Renal cortex interstitium (tissue), 15 donors: ENCODE data around the gene SLC25A10. TPM values are rescaled to one million over a fixed set of nuclear protein-coding genes. Genes with fewer than 3 reads are reported as not detected.
A peak's percentile ranks its signal among the peaks of the same experiment; 100 is the strongest.
"Not testable (repeated sequence)": the region's sequence is repeated elsewhere in the genome, so short reads cannot be mapped to it uniquely, and the experiment has no call there.

Source experiments
- DNase-seq, 11 donors: peaks; one replicate each; pipeline ENCODE4 v3.0.0-alpha.2; 2013; ENCODE audit warnings: low read depth in 9 of 11, low spot score in 4 of 11; ENCODE audit errors: extremely low read depth in 1 of 11
- long read RNA-seq, 16 experiments: transcript quantifications; one replicate each; lab custom pipeline, GENCODE V29; 2026
- polyA plus RNA-seq, 3 donors: library from polyadenylated mRNA; unstranded; fragments of 120-200 nt; gene quantifications; one replicate each; pipeline ENCODE4 v1.2.1, GENCODE V29; 2013; ENCODE audit not compliant: insufficient read length in 3 of 3

SLC25A10 gene
- 10 to 100 TPM; 11.5 to 19.3 (median 18.9) TPM for polyA plus RNA-seq
- long read RNA-seq, donor 1, partial matches to known transcripts = 0 of 3 reads
- long read RNA-seq, donor 1, other reads (novel, unspliced or antisense) = 0 of 3 reads
- long read RNA-seq, donor 2, transcript SLC25A10-202 (11 exons, 1,885 nt) = major isoform, 7 of 8 reads
- long read RNA-seq, donor 2, partial matches to known transcripts = 0 of 8 reads
- long read RNA-seq, donor 2, other reads (novel, unspliced or antisense) = 0 of 8 reads
- long read RNA-seq, donor 3, transcript SLC25A10-202 (11 exons, 1,885 nt) = major isoform, 7 of 11 reads
- long read RNA-seq, donor 3, partial matches to known transcripts = 0 of 11 reads
- long read RNA-seq, donor 3, other reads (novel, unspliced or antisense) = 0 of 11 reads
- long read RNA-seq, donor 4, transcript SLC25A10-202 (11 exons, 1,885 nt) = major isoform, 8 of 9 reads
- long read RNA-seq, donor 4, partial matches to known transcripts = 0 of 9 reads
- long read RNA-seq, donor 4, other reads (novel, unspliced or antisense) = 0 of 9 reads
- long read RNA-seq, donor 5 = 0 reads
- long read RNA-seq, donor 6, partial matches to known transcripts = 0 of 3 reads
- long read RNA-seq, donor 6, other reads (novel, unspliced or antisense) = 0 of 3 reads
- long read RNA-seq, donor 7, transcript SLC25A10-202 (11 exons, 1,885 nt) = major isoform, 5 of 6 reads
- long read RNA-seq, donor 7, partial matches to known transcripts = 0 of 6 reads
- long read RNA-seq, donor 7, other reads (novel, unspliced or antisense) = 0 of 6 reads
- long read RNA-seq, donor 8 = 0 reads
- long read RNA-seq, donor 9, transcript SLC25A10-202 (11 exons, 1,885 nt) = major isoform, 5 of 5 reads
- long read RNA-seq, donor 9, partial matches to known transcripts = 0 of 5 reads
- long read RNA-seq, donor 9, other reads (novel, unspliced or antisense) = 0 of 5 reads
- long read RNA-seq, donor 10, transcript SLC25A10-202 (11 exons, 1,885 nt) = major isoform, 8 of 9 reads
- long read RNA-seq, donor 10, partial matches to known transcripts = 0 of 9 reads
- long read RNA-seq, donor 10, other reads (novel, unspliced or antisense) = 0 of 9 reads
- long read RNA-seq, donor 11, transcript SLC25A10-202 (11 exons, 1,885 nt) = major isoform, 6 of 7 reads
- long read RNA-seq, donor 11, partial matches to known transcripts = 0 of 7 reads
- long read RNA-seq, donor 11, other reads (novel, unspliced or antisense) = 0 of 7 reads
- long read RNA-seq, donor 12, partial matches to known transcripts = 0 of 2 reads
- long read RNA-seq, donor 12, other reads (novel, unspliced or antisense) = 0 of 2 reads
- long read RNA-seq, donor 13 = 0 reads
- long read RNA-seq, donor 14, transcript SLC25A10-202 (11 exons, 1,885 nt) = major isoform, 5 of 5 reads
- long read RNA-seq, donor 14, partial matches to known transcripts = 0 of 5 reads
- long read RNA-seq, donor 14, other reads (novel, unspliced or antisense) = 0 of 5 reads
- long read RNA-seq, donor 15, transcript SLC25A10-202 (11 exons, 1,885 nt) = major isoform, 6 of 6 reads
- long read RNA-seq, donor 15, partial matches to known transcripts = 0 of 6 reads
- long read RNA-seq, donor 15, other reads (novel, unspliced or antisense) = 0 of 6 reads
- long read RNA-seq, donor 16, transcript SLC25A10-202 (11 exons, 1,885 nt) = major isoform, 20 of 20 reads
- long read RNA-seq, donor 16, partial matches to known transcripts = 0 of 20 reads
- long read RNA-seq, donor 16, other reads (novel, unspliced or antisense) = 0 of 20 reads

- DNase-seq = peak in 6 of 11 donors; percentile 62 to 73 (median 68)
Measured at GRCh38 chr17:81711814-81712467, at the start of gene SLC25A10. SLC25A10 (plus strand) TSS chr17:81712284; CDS start chr17:81712427, 143 bp downstream.

- DNase-seq = no peak
Measured at GRCh38 chr17:81664051-81664470, 48.0 kb upstream of the SLC25A10 start.

- no peak for DNase-seq
Measured at GRCh38 chr17:81665205-81666091, 46.6 kb upstream of the SLC25A10 start.

- no peak for DNase-seq
Measured at GRCh38 chr17:81666092-81666341, 46.1 kb upstream of the SLC25A10 start.

- peak; percentile 79 to 95 (median 93) for DNase-seq
Measured at GRCh38 chr17:81666342-81667191, 45.5 kb upstream of the SLC25A10 start, which contains the start of the genes CCDC137 and OXLD1. CCDC137 (plus strand) TSS chr17:81666737; CDS start chr17:81666767, 30 bp downstream. OXLD1 (minus strand) TSS chr17:81666605; CDS start chr17:81666577, 28 bp downstream.

GRCh38 chr17:81667754-81668153 lies 44.3 kb upstream of the SLC25A10 start:
- no peak for DNase-seq

- no peak for DNase-seq
Measured at GRCh38 chr17:81672504-81672903, 39.6 kb upstream of the SLC25A10 start.

GRCh38 chr17:81672954-81673353 lies 39.1 kb upstream of the SLC25A10 start:
- DNase-seq = no peak

GRCh38 chr17:81673561-81674258 lies 38.4 kb upstream of the SLC25A10 start:
- DNase-seq = no peak

GRCh38 chr17:81675515-81676221 lies 36.4 kb upstream of the SLC25A10 start:
- not testable (repeated sequence) for DNase-seq

- DNase-seq = no peak
Measured at GRCh38 chr17:81676906-81677305, 35.2 kb upstream of the SLC25A10 start.

GRCh38 chr17:81680150-81680549 lies 31.9 kb upstream of the SLC25A10 start:
- no peak for DNase-seq

GRCh38 chr17:81681672-81682071 lies 30.4 kb upstream of the SLC25A10 start:
- DNase-seq = no peak

- no peak for DNase-seq
Measured at GRCh38 chr17:81682565-81683207, 29.4 kb upstream of the SLC25A10 start.
